ENCODE results near the gene BCORL1. TPM values are rescaled to one million over a fixed set of nuclear protein-coding genes. Genes with fewer than 3 reads are reported as not detected.
A peak's percentile ranks its signal among the peaks of the same experiment; 100 is the strongest.

The BCORL1 gene
- total RNA-seq, 1 donor from 2014 or later, result 22.9 TPM

DNA sequence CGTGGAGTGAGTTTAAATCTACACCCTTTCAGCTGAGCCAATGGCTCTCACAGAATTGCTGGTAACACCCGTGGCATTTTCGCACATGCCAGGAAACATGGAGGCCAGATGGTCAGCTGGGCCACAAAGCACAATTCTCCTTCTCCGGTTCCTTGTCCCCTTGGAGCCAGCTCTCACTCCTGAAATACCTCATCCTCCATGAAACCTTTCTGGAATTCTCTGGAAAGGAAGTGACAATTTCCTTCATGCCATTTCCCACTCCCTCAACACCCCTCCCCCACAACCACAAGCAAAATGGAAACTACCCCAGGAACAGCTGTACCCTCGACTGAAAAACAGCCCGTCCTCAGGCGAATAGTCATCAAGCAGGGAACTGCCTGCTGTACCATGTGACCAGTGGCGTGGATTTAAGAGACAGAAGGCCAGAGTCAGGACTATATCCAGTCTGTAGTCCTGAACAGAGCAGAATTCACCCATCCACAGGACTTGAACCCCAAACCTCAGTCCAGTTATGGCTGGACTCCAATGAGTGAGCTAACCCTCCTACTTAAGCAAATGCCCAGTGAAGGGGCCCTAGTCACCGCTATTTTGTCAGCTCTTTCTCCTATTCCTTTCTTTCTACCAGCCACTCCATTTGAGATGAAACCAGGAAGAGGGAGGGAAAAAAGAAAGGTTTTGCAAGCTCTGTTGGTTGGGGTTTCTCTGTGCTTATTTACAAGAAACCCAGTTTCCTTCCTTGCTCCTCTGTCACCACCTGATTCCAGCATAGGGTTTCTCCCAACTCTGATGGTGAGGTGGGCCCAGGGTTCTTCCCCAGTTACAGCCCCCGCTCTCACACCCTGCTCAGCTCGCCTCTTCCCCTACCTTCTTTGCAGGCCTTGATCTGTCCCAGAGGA is 103.4 kb downstream of the BCORL1 start:
- no peaks in the 10 kb centered on the region for H3K36me3 Mint-ChIP-seq (ENCODE audit: unreplicated experiment)
- TF ChIP-seq, protein P1, sequence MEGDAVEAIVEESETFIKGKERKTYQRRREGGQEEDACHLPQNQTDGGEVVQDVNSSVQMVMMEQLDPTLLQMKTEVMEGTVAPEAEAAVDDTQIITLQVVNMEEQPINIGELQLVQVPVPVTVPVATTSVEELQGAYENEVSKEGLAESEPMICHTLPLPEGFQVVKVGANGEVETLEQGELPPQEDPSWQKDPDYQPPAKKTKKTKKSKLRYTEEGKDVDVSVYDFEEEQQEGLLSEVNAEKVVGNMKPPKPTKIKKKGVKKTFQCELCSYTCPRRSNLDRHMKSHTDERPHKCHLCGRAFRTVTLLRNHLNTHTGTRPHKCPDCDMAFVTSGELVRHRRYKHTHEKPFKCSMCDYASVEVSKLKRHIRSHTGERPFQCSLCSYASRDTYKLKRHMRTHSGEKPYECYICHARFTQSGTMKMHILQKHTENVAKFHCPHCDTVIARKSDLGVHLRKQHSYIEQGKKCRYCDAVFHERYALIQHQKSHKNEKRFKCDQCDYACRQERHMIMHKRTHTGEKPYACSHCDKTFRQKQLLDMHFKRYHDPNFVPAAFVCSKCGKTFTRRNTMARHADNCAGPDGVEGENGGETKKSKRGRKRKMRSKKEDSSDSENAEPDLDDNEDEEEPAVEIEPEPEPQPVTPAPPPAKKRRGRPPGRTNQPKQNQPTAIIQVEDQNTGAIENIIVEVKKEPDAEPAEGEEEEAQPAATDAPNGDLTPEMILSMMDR (IDR thresholded peaks at IDR 0.05), result no peak

DNA sequence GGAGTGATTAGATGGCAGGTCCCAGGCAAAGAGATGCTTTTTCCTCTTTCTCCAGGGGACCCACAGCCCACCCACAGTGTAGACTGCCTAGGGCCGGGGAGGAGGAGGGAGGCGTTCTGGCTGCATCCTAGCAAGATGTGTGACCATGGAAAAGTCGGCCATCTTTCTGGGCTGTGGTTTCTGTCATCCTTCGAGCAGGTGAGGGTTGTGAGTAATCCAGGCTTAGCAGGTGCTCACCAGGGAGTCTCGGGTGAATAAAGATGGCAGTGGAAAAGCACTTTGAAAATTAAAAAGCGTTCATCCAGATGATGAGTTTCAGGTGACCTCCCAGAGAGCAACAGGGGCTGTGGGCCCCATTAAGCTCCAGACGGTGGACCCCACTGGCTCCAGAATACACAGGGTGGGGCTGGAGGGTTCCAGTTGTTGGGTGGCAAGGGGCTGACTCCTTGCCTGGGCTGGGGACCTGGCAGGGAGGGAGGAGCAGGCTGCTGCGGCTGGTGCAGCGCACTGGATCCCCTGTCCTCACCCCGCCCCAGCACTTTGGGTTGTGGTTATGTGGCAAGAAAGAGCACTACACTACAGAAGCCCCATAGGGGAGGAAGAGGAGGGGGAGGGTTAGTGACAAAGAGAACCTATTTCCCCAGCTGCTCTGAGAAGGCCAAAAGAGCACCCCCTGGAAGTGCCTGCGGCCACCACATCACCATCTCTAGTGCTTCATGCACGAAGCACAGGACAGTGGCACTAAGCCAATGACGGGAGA is 104.2 kb downstream of the BCORL1 start:
- TF ChIP-seq, protein P1 (IDR thresholded peaks at IDR 0.05), result no peak
- H3K4me1 Mint-ChIP-seq (ENCODE audit: unreplicated experiment), result peaks cover 34% of the 10 kb centered on the region
- no peaks in the 10 kb centered on the region for H3K9me3 Mint-ChIP-seq (ENCODE audit: unreplicated experiment)
- no peak for DNase-seq (ENCODE audit: extremely low spot score, unreplicated experiment)
- no peak overlapping the region for H3K27ac Mint-ChIP-seq (ENCODE audit: unreplicated experiment)
- H3K4me3 Mint-ChIP-seq (ENCODE audit: unreplicated experiment), result no peak overlapping the region
- no peaks in the 10 kb centered on the region for H3K27me3 Mint-ChIP-seq (ENCODE audit: unreplicated experiment)
- H3K36me3 Mint-ChIP-seq (ENCODE audit: unreplicated experiment), result no peaks in the 10 kb centered on the region

More for the DNA sequence above, 103.4 kb downstream of the BCORL1 start:
- Mint-ChIP-seq H3K4me1 (ENCODE audit: unreplicated experiment) (peaks cover 37% of the 10 kb centered on the region), H3K27me3 (ENCODE audit: unreplicated experiment) (no peaks in the 10 kb centered on the region), H3K4me3 (ENCODE audit: unreplicated experiment) (no peak overlapping the region), H3K9me3 (ENCODE audit: unreplicated experiment) (no peaks in the 10 kb centered on the region), H3K27ac (ENCODE audit: unreplicated experiment) (peak overlapping the region; percentile 10)
- no peak for DNase-seq (ENCODE audit: extremely low spot score, unreplicated experiment)

DNA sequence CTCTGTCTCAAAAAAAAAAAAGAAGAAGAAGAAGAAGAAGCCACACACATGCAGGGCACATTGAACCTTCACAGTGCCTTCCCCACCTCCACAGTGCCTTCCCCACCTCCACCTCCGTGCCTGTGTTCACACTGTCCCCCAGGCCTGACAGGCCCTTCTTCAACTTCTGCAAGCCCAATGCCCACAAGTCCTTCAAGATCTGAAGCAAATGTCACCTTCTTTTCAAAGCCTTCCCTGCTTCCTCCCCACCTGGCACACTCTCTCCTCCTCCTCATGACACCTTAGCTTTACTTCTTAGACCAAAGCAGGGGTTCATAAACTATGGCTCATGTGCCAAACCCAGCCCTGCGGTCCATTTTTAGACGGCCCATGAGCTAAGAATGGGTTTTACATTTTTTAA is 107.9 kb downstream of the BCORL1 start:
- no peak overlapping the region for H3K4me3 Mint-ChIP-seq (ENCODE audit: unreplicated experiment)
- DNase-seq (ENCODE audit: extremely low spot score, unreplicated experiment), result no peak
- TF ChIP-seq, protein P1 (IDR thresholded peaks at IDR 0.05), result no peak
- H3K27ac Mint-ChIP-seq (ENCODE audit: unreplicated experiment), result no peak overlapping the region
- no peaks in the 10 kb centered on the region for H3K36me3 Mint-ChIP-seq (ENCODE audit: unreplicated experiment)
- H3K4me1 Mint-ChIP-seq (ENCODE audit: unreplicated experiment), result peaks cover 21% of the 10 kb centered on the region
- H3K27me3 Mint-ChIP-seq (ENCODE audit: unreplicated experiment), result no peaks in the 10 kb centered on the region
- no peaks in the 10 kb centered on the region for H3K9me3 Mint-ChIP-seq (ENCODE audit: unreplicated experiment)

DNA sequence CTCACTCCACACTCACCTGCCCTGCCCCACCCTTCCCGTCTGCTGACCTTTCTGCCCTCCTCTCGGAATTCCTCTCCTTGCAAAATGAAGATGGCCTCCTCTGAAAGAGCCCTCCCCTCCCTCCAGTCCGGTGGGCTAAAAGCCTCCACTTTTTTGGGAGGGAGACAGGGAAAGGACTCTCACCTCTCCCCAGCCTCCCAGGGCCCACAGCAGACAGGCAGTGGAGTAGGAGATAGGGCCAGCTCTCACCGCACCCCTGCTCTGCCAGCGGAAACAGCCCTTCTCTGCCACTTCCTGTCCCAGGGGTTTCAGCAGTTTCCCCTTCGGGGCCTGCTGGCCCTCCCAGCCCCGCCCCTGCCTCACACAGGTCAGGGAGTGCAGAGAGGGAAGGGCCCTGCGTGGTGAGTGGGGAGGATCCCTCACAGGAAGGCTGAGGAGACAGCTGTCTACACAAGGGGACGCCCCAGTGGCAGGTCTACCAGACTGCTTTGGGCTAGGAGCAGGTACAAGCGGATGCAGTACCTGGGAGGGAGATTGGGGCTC is 109.6 kb downstream of the BCORL1 start:
- Mint-ChIP-seq H3K27ac (ENCODE audit: unreplicated experiment) (peak overlapping the region; percentile 44), H3K36me3 (ENCODE audit: unreplicated experiment) (no peaks in the 10 kb centered on the region)

More for the DNA sequence above, 109.6 kb downstream of the BCORL1 start:
- no peaks in the 10 kb centered on the region for H3K9me3 Mint-ChIP-seq (ENCODE audit: unreplicated experiment)
- H3K4me1 Mint-ChIP-seq (ENCODE audit: unreplicated experiment), result peaks cover 15% of the 10 kb centered on the region
- DNase-seq (ENCODE audit: extremely low spot score, unreplicated experiment), result no peak
- TF ChIP-seq, protein P1 (IDR thresholded peaks at IDR 0.05), result no peak
- H3K4me3 Mint-ChIP-seq (ENCODE audit: unreplicated experiment), result no peak overlapping the region
- no peaks in the 10 kb centered on the region for H3K27me3 Mint-ChIP-seq (ENCODE audit: unreplicated experiment)
